Parathyroid adenoma (tissue), 2 donors: ENCODE measurements around the gene OR1Q1.

ENCODE experiments used
- H2AFZ ChIP-seq: fragments of 300-600 bp; sonication (generic); one replicate; pipeline ENCODE4 v1.7.0; 2017; ENCODE audit warnings: antibody characterized with exemption, mild to moderate bottlenecking
- H3K27ac ChIP-seq: fragments of 300-600 bp; sonication (generic); one replicate; pipeline ENCODE4 v1.7.0; 2017
- H3K27me3 ChIP-seq: fragments of 300-600 bp; sonication (generic); one replicate; pipeline ENCODE4 v1.7.0; 2017; ENCODE audit warnings: low read length; ENCODE audit not compliant: control insufficient read depth, insufficient read depth
- H3K36me3 ChIP-seq: fragments of 300-600 bp; sonication (generic); one replicate; pipeline ENCODE4 v1.7.0; 2017; ENCODE audit warnings: low read length; ENCODE audit not compliant: control insufficient read depth, insufficient read depth
- H3K4me1 ChIP-seq: fragments of 300-600 bp; sonication (generic); one replicate; pipeline ENCODE4 v1.7.0; 2017; ENCODE audit warnings: control low read depth
- H3K4me2 ChIP-seq: fragments of 300-600 bp; sonication (generic); one replicate; pipeline ENCODE4 v1.7.0; 2017; ENCODE audit warnings: low read length
- H3K4me3 ChIP-seq: fragments of 300-600 bp; sonication (generic); one replicate; pipeline ENCODE4 v1.7.0; 2017; ENCODE audit warnings: low read depth, low read length
- H3K79me2 ChIP-seq: fragments of 300-600 bp; sonication (generic); one replicate; pipeline ENCODE4 v1.7.0; 2017; ENCODE audit warnings: control low read depth
- H3K9ac ChIP-seq: fragments of 300-600 bp; sonication (generic); one replicate; pipeline ENCODE4 v1.7.0; 2017; ENCODE audit warnings: mild to moderate bottlenecking
- H3K9me3 ChIP-seq: fragments of 300-600 bp; sonication (generic); one replicate; pipeline ENCODE4 v1.7.0; 2017; ENCODE audit warnings: low read length; ENCODE audit not compliant: control insufficient read depth
- CTCF ChIP-seq: fragments of 300-600 bp; sonication (generic); IDR thresholded peaks from one replicate; pipeline ENCODE4 v1.7.0; 2017; ENCODE audit warnings: antibody characterized with exemption, mild to moderate bottlenecking
- donor health status: primary hyperparathyroidism.

Gene OR1Q1

DNA sequence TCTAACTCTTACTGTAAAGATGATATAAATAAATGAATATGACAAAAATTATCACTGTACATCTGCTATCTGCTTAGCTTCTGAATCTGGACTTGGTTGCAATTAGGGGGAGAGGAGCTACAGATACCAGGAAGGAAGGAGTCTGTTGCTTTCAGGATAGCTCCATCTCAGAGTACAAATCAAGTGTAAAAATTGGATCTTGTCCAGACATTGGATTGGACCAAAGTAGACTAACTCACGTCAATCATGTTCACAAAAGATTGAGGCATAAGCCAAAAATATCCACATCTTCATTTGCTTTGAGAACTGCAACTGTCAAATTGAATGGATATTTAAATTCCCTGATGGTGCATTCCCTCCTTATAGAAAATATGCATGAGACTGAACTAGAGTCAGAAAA, 8.8 kb upstream of the OR1Q1 start:
- H3K27me3 ChIP-seq, result no peaks in the 10 kb centered on the region
- H3K4me1 ChIP-seq, result no peaks in the 10 kb centered on the region
- no peak overlapping the region for H3K4me3 ChIP-seq
- no peak overlapping the region for H2AFZ ChIP-seq
- H3K27ac ChIP-seq, result no peak overlapping the region
- H3K36me3 ChIP-seq, result no peaks in the 10 kb centered on the region
- no peaks in the 10 kb centered on the region for H3K79me2 ChIP-seq
- H3K9ac ChIP-seq, result no peak overlapping the region
- TF ChIP-seq CTCF, result no peak
- H3K4me2 ChIP-seq, result no peak overlapping the region
- H3K9me3 ChIP-seq, result no peaks in the 10 kb centered on the region

DNA sequence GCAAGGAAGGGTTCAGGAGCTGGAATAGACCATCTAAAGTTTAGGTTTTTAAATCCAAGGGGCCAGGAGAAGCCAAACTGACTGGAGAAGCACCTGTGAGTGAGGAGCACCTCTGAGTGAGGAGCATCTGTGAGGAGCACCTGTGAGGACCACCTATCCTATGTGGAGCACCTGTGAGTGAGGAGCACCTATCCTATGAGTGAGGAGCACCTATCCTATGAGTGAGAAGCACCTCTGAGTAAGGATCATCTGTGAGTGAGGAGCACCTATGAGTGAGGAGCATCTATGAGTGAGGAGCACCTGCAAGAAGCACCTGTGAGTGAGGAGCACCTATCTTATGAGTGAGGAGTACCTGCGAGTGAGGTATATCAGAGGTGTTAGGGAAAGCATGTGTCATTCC, 8.0 kb upstream of the OR1Q1 start:
- Histone ChIP-seq H3K4me1 (no peaks in the 10 kb centered on the region), H3K9me3 (no peaks in the 10 kb centered on the region), H3K36me3 (no peaks in the 10 kb centered on the region), H3K9ac (no peak overlapping the region), H2AFZ (no peak overlapping the region), H3K79me2 (no peaks in the 10 kb centered on the region), H3K27me3 (no peaks in the 10 kb centered on the region), H3K4me3 (no peak overlapping the region), H3K4me2 (no peak overlapping the region), H3K27ac (no peak overlapping the region)
- TF ChIP-seq CTCF, result no peak

DNA sequence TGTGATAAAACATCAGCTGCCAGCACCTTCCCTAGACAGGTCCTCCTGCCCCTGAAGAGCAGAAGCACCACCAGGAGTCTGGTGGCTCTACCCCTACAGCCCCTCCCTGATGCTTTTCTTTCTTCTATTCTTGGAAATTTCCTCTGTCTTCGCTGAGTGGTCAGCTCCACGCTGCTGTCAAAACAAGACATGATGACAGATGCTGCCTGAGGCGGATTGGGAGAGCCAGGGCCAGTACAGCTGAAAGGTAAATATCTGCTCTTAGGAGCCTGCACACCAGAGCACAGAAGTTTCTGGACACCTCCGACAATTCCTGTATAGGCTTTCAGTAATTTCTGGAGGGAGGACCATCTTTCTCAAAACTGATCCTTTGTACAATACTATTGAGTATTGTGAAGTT, 4.7 kb upstream of the OR1Q1 start:
- no peak overlapping the region for H3K9ac ChIP-seq
- TF ChIP-seq CTCF, result no peak
- H3K79me2 ChIP-seq, result no peaks in the 10 kb centered on the region
- no peak overlapping the region for H2AFZ ChIP-seq
- H3K9me3 ChIP-seq, result no peaks in the 10 kb centered on the region
- no peak overlapping the region for H3K4me2 ChIP-seq
- no peak overlapping the region for H3K27ac ChIP-seq
- H3K4me1 ChIP-seq, result no peaks in the 10 kb centered on the region
- no peaks in the 10 kb centered on the region for H3K27me3 ChIP-seq
- H3K4me3 ChIP-seq, result no peak overlapping the region
- H3K36me3 ChIP-seq, result no peaks in the 10 kb centered on the region

DNA sequence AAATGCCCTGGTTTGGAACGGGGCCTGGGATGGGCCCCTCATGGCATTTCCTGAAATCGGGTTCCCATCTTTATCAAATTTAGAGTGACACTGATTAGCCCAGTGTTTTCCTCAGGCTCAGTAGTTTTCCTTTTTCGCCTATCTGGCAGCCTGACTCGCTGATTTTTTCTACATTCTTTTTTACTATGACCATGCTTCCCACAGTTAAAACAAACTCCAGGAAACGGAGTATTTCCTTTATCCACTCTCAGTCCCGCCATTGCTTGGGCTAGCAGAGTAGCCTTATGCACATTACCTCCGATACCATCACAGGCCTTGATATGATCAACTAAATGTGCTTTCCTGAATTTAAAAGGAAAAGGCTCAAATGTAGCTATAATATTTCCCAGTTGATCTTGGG, 5.5 kb downstream of the OR1Q1 start:
- no peak overlapping the region for H2AFZ ChIP-seq
- no peak overlapping the region for H3K4me2 ChIP-seq
- H3K79me2 ChIP-seq, result no peaks in the 10 kb centered on the region
- H3K36me3 ChIP-seq, result no peaks in the 10 kb centered on the region
- no peak overlapping the region for H3K4me3 ChIP-seq
- H3K9me3 ChIP-seq, result no peaks in the 10 kb centered on the region
- H3K27me3 ChIP-seq, result no peaks in the 10 kb centered on the region
- no peaks in the 10 kb centered on the region for H3K4me1 ChIP-seq
- no peak for TF ChIP-seq CTCF
- no peak overlapping the region for H3K27ac ChIP-seq
- no peak overlapping the region for H3K9ac ChIP-seq

GRCh38 chr9:122642226-122642625, 27.7 kb downstream of the OR1Q1 start:
- Histone ChIP-seq H3K36me3 (no peaks in the 10 kb centered on the region), H3K27ac (no peak overlapping the region), H2AFZ (no peak overlapping the region), H3K27me3 (no peaks in the 10 kb centered on the region), H3K9me3 (no peaks in the 10 kb centered on the region), H3K4me2 (no peak overlapping the region), H3K79me2 (no peaks in the 10 kb centered on the region), H3K4me1 (no peaks in the 10 kb centered on the region), H3K9ac (no peak overlapping the region), H3K4me3 (no peak overlapping the region)
- no peak for TF ChIP-seq CTCF
